ENCODE data around the gene L3MBTL4. TPM values are rescaled to one million over a fixed set of nuclear protein-coding genes. Genes with fewer than 3 reads are reported as not detected.

Gene L3MBTL4
- total and polyA plus RNA-seq, 10 of the 15 experiments (the other 5 are each of a cell fraction or from before 2014, with no cell fraction given) = 1.3 to 8.7 (median 3.8) TPM

- TF ChIP-seq NFYB (IDR thresholded peaks at IDR 0.05; ENCODE audit: insufficient read depth, low read depth, low read length) = no peak
Observed at GRCh38 chr18:6079406-6079805, 335.3 kb downstream of the L3MBTL4 start (continued).

DNA sequence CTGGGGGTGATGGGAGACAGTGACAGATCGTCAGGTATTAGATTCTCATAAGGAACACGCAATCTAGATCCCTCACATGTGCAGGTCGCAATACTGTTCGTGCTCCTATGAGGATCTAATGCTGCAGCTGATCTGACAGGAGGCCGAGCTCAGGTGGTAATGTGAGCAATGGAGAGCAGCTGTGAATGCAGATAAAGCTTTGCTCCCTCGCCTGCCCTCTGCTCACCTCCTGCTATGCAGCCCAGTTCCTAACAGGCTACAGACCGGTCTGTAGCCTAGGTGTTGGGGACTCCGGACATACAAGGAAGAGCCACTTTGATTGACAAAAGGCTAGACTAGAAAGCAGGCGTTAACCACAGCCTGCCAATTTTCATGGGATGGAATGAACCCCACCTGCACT lies 335.8 kb downstream of the L3MBTL4 start:
- 76% methylated on average over 9 of the region's 9 CpGs for WGBS (ENCODE audit: insufficient coverage, insufficient replicate concordance, low lambda C conversion rate, missing lambda C conversion rate)
- ChIA-PET RAD21 (ENCODE audit: unreplicated experiment) (no interaction called here), CTCF (no interaction called here), SMC1A (ENCODE audit: uncharacterized antibody, unreplicated experiment) (no interaction called here), POLR2A (no interaction called here)
- no peaks in the 10 kb centered on the region for H3K79me2 ChIP-seq (ENCODE audit: control insufficient read depth, insufficient read depth, low read length)
- DNase-seq (ENCODE audit: low read depth, low spot score) (no peak), FAIRE-seq (no peak), ATAC-seq (no peak)
- H3K9me3 ChIP-seq (replicated peaks; ENCODE audit: control insufficient read depth, insufficient read depth, low read length) = no peaks in the 10 kb centered on the region
- H3K36me3 ChIP-seq (ENCODE audit: control insufficient read depth in 2 of 2, insufficient read depth in 2 of 2, low read length in 1 of 2) = no peaks in the 10 kb centered on the region
- intact Hi-C loops (cut with micrococcal nuclease; ENCODE audit: unreplicated experiment) (no loop called here), in situ Hi-C loops (cut with MboI) (no loop called here)
- no peak overlapping the region for H3K27ac ChIP-seq (ENCODE audit: control insufficient read depth, insufficient read depth)
- no peak overlapping the region for H3K9ac ChIP-seq (ENCODE audit: control insufficient read depth, insufficient read depth, low read length)
- H3K4me2 ChIP-seq (ENCODE audit: control insufficient read depth, insufficient read depth) = no peak overlapping the region
- no peaks in the 10 kb centered on the region for H3K27me3 ChIP-seq (replicated peaks in 1 of 2; ENCODE audit: control insufficient read depth in 2 of 2, insufficient read depth in 2 of 2, low read length in 1 of 2)
- BruUV-seq (replicated peaks) = no TSS peak
- no peak overlapping the region for H2AFZ ChIP-seq (ENCODE audit: control insufficient read depth, low read depth, low read length)
- H3K4me1 ChIP-seq (ENCODE audit: control insufficient read depth, insufficient read depth, low read length) = no peaks in the 10 kb centered on the region
- no peaks in the 10 kb centered on the region for H4K20me1 ChIP-seq (ENCODE audit: control insufficient read depth, insufficient read depth)
- H3K4me3 ChIP-seq = no peak overlapping the region
- TF ChIP-seq MYC (IDR thresholded peaks at IDR 0.05; ENCODE audit: insufficient read depth, insufficient read length, insufficient replicate concordance, low read length, severe bottlenecking) (no peak), BRCA1 (IDR thresholded peaks at IDR 0.05; ENCODE audit: low read depth, low read length) (no peak), ZNF592 (IDR thresholded peaks at IDR 0.05) (no peak), MEF2B (IDR thresholded peaks at IDR 0.05; ENCODE audit: partially characterized antibody, poor library complexity, severe bottlenecking) (no peak), SREBF2 (IDR thresholded peaks at IDR 0.05; ENCODE audit: low read length) (no peak), EED (IDR thresholded peaks at IDR 0.05; ENCODE audit: low read depth) (no peak), ZBTB33 (IDR thresholded peaks at IDR 0.05) (no peak), SUPT20H (IDR thresholded peaks at IDR 0.05; ENCODE audit: borderline replicate concordance, control insufficient read depth, low read depth, low read length) (no peak), TAF1 (IDR thresholded peaks at IDR 0.05; ENCODE audit: borderline replicate concordance, low read depth, low read length) (no peak), E2F4 (IDR thresholded peaks at IDR 0.05; ENCODE audit: low read depth, low read length) (no peak), FOXM1 (IDR thresholded peaks at IDR 0.05; ENCODE audit: low read depth, low read length) (no peak), RB1 (IDR thresholded peaks at IDR 0.05; ENCODE audit: borderline replicate concordance) (no peak), ASH2L (IDR thresholded peaks at IDR 0.05; ENCODE audit: borderline replicate concordance, low read depth) (no peak)
- TF ChIP-seq, protein P1, sequence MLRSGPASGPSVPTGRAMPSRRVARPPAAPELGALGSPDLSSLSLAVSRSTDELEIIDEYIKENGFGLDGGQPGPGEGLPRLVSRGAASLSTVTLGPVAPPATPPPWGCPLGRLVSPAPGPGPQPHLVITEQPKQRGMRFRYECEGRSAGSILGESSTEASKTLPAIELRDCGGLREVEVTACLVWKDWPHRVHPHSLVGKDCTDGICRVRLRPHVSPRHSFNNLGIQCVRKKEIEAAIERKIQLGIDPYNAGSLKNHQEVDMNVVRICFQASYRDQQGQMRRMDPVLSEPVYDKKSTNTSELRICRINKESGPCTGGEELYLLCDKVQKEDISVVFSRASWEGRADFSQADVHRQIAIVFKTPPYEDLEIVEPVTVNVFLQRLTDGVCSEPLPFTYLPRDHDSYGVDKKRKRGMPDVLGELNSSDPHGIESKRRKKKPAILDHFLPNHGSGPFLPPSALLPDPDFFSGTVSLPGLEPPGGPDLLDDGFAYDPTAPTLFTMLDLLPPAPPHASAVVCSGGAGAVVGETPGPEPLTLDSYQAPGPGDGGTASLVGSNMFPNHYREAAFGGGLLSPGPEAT (IDR thresholded peaks at IDR 0.05; ENCODE audit: low read depth) = no peak
